Measurements from ENCODE around the gene RPRD1A. TPM values are rescaled to one million over a fixed set of nuclear protein-coding genes. Genes with fewer than 3 reads are reported as not detected.

Gene RPRD1A, protein sequence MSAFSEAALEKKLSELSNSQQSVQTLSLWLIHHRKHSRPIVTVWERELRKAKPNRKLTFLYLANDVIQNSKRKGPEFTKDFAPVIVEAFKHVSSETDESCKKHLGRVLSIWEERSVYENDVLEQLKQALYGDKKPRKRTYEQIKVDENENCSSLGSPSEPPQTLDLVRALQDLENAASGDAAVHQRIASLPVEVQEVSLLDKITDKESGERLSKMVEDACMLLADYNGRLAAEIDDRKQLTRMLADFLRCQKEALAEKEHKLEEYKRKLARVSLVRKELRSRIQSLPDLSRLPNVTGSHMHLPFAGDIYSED
- total RNA-seq, result 91.9 and 105 TPM in 2 replicates

DNA sequence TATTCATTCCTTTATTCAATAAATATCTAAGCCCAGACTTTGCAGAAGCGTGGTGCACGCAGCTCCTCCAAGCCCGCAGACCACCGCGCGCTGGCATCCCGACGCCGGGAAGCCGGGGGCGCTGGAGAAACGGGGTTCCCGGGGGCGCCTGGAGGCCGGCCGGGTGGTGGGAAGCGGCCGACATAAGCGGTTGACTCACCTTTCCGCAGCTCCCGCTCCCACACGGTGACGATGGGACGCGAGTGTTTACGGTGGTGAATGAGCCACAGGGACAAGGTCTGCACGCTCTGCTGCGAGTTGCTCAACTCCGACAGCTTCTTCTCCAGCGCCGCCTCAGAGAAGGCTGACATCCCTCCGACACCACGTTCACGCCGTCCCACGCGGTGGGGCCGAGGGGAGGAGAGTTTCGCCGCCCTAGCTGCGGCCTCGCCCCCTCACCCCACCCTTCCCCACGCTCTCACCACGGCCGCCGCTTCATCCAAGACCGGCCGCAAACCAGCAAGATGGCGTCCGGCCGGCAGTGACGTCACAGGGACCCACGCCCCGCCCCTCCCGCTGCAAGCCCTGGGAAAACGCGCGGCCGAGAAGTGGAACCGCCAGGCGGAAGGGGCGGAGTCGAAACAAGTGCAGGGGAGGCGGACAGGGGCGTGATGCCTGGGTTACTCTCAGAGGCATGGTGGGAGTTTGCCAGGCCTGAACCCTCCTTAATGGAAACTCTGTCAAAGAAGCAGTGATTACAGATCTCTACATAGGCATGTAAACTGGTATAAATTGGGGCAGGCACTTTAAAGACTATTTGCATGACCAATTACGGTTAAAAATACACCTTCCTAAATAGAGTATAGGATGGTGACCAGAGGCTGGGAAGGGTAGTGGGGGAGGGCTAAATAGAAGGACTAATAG lies at the start of gene RPRD1A:
Gene RPRD1A (minus strand): TSS at position 505 of the 903 bp plus-strand sequence. CDS start 155 bp downstream, at position 350.

DNA sequence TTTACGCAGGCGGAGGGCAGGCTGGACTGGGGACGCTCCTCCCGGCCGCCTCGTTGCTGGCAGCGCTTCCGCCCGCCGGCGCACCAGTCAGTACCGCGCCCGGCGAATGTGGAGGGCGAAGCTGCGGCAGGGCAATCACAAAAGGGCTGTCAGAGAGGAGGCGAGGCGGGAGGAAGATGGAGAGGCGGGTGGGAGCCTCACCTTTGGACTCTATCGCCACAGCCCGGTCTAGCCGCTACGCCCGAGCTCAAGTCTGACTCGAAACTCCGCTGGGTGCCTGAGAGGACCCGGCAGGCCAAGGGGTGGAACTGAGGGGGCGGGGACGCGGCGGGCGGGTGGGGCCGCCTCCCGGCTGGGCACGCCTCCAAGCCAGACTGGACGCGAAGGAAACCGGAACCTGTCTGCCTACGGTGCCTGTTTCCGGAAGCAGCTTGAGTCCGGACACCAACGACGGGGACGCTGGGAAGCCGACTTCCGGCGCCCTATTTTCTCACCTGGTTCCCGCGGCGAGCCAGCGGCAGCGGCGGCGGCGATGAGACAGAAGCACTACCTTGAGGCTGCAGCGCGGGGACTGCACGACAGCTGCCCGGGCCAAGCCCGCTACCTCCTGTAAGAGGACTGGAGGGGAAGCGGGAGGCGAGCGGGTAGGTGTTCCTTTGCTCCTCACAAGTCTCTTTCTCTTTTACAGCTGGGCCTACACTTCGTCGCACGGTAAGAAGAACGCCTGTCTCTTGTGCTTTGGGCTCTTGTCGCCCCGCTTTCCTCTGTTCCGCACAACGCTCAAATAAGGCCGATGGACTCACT lies 95.0 kb downstream of the RPRD1A start, which contains the start of gene RMP24:
Gene RMP24 (plus strand): TSS at position 483 of the 804 bp plus-strand sequence.

Other genes with a start within 250 kb of the RPRD1A start
- 201 and 377 TPM in 2 replicates for gene SLC39A6, start 61.8 kb upstream of the RPRD1A start, total RNA-seq
- 92.6 and 99.8 TPM in 2 replicates for gene ELP2, start 62.3 kb upstream of the RPRD1A start, total RNA-seq
- 37.3 and 63.1 TPM in 2 replicates for gene MOCOS, start 119.9 kb upstream of the RPRD1A start, total RNA-seq
- 9.2 and 48.6 TPM in 2 replicates for gene FHOD3, start 230.2 kb upstream of the RPRD1A start, total RNA-seq